ENCODE measurements around the gene C10orf95.

C10orf95 gene

DNA sequence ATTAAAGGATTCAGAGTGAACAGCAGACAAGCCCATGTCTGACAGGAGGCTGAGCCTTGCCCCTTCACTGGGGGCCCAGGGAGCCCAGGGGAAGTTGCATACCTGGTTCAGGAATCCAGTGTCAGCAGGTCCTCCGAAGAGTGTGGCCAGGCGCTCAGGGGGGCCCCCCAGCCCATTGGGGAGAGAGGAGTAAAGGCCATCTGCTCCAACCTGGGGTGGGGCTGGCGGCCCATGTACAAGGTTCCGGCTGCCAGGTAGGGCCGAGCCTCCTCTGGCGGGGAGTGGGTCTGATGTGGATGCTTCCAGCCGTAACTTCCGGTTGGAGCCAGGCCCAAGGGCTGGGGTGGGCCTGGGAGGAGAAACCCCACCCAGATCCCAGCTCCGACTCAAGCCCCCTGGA, 35.1 kb downstream of the C10orf95 start:
- DNase-seq (ENCODE audit: low spot score): no peak

DNA sequence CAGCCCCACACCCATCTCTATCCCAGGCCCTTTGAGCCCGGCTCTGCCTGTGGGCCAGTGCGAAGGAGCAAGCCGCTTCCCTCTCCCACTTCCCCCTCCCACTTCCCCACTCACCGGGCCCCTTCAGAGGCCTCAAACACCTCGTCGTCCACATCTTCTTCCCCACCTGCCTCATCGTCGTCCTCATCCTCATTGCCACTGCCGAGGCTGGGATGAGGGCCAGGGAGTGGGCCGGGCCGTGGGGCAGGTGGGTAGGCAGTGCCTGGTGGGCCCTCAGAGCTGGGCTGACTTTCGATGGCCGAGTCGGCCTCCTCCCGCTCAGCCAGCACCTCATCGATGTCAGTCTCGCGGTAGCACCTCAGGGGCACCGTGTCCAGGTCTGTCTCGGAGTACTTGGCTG, 36.6 kb downstream of the C10orf95 start:
- no peak for DNase-seq (ENCODE audit: low spot score)

DNA sequence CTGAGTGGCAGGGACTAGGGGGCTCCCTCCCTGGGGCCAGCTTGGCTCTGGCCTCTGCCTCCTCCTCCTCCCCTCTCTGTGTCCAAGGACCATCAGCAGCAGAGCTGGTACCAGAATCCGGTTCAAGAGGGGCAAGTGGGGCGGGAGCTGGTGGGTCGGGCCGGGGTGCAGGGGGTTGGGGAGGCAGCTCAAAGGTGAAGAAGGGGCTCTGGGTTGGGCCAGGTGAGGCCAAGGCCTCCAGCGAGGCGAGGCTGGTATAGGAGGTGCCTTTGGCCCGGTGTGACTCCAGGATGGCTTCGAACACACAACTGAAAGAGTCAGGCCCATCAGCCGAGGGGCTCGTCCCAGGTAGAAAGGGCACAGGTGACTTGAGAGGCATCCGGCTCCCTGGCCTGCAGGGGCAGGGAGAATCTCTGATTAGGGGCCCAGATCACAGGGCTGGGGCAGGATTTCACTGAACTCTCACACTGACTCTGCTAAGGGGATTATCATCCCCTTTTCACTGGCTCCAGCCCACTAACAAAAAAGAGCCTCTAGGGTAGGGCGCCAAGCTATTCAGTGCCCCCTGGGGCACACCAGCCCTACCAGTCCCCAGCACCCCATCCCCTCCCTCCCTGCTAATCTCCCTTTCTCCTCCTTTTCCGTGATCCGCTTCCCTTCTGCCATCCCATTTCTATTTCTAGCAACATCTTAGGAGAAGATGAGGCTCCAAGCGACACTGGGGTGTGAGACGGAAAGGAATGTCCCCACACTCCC, 37.4 kb downstream of the C10orf95 start:
- DNase-seq (ENCODE audit: low spot score): no peak

DNA sequence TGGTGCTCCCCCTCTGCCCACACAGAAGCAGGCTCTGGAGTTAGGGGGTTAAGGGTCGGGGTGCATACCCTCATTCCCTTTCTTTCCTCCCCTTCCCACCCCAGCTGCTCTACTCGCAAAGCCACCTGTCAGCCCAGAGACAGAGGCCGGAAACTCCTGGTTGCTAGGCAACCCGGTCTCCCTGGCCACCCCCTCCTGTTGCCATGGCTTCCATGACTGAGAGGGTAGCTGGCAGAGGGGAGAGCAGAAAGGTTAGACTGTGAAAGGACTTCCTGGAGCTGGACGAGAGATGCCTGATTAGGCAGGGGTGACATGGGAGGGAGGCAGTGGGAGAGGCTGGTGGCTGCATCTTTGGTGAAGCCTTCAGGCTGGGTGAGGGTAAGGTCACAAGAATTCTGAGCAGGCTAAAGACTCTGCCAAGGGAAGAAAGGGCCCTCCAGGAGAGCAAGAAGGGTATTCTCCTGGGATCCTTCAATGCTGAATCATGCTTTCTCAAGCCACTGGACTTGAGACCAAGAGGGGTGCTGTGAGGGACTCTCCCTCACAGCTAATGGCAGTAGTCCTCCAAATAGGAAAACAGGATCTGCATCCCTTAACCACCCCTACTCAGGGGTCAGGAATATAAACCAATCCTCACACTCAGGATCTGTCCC, 38.2 kb downstream of the C10orf95 start:
- no peak for DNase-seq (ENCODE audit: low spot score)

DNA sequence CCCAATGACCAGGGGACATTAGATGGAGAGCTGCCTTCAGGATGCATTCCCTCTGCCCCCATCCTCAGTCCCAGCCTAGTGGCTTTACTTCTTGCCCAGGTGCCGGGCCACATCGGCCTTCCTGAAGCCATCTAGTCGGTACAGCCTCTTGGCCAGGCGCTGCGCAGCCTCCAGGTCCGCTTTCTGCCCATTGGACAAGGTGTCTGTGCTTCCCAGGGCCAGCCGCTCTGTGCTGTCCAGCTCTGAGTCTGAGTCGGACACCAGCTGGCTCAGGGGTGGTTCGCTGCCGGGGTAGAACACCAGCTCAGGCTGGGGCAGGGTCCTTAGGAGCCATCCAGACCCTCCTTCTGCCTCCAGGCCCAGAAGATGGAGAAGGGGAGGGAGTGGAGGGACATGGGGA, 39.0 kb downstream of the C10orf95 start:
- no peak for DNase-seq (ENCODE audit: low spot score)

DNA sequence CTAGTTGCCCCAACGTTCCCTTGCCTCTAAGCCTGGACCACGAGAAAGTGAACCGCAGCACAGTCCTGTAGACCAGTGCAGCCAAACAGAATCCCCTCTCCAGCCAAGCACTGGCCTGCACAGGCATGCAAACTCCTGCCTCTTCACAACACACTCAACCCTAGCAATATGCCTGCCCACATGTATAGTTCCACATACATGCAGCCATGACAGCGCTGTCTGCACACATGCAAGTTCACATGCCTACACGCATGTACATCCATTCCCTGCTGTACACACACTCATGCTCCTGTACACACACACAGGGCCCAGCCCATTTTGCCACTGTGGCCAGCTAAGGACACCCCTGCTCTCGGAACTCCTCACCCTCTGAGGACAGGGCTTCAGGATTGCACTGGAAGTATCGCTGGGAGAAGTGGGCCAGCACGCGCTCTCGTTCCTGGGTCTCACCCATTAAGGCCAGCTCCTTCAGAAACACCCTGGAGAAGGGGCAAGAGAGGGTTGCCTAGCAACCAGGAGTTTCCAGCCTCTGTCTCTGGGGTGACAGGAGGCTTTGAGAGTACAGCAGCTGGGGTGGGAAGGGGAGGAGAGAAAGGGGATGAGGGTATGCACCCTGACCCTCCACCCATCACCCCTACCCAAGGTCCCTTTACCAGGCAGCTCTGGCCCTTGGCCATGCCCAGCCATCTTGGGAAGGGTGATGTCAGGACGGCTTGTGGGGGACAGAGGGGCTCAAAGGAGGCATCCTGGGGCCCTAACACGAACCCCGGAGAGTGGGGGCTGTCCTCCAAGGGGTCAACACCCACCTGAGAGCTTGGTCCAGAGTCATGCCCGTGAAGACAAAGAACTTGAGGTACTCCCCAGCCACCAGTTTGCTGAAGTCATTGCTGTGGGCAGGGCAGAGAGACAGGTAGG, 39.7 kb downstream of the C10orf95 start:
- DNase-seq (ENCODE audit: low spot score): no peak

DNA sequence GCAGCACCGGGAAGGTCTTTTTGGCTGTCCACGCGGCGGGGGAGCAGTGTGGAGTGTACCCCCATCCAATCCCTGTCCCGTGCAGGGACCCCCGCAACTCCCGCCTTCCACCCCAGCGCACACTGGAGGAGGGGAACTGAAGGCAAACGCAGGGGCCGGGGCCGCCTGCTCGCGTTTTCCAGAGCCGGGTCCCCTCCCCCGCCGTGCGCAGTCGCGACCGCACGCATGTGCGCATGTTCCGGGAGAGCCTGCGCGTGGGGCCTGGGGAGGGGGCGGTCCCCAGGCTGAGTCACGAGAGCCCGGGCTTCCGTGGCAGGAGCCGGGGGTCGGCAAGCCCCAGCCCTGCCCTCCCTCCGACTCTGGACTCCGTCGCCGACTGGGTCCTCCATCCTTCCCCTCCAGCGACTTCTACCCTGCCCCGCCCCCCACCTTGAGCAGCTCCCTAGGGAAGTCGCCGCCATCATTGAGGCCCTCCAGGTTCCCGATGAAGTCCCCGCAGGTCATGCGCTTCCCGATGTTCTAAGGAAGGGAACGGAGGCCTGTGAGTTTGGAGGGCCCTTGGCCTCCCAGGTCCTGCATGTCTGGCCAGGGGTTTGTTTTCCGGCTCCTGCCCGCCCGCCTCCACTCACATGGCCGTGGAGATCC, 40.8 kb downstream of the C10orf95 start:
- DNase-seq (ENCODE audit: low spot score): no peak

DNA sequence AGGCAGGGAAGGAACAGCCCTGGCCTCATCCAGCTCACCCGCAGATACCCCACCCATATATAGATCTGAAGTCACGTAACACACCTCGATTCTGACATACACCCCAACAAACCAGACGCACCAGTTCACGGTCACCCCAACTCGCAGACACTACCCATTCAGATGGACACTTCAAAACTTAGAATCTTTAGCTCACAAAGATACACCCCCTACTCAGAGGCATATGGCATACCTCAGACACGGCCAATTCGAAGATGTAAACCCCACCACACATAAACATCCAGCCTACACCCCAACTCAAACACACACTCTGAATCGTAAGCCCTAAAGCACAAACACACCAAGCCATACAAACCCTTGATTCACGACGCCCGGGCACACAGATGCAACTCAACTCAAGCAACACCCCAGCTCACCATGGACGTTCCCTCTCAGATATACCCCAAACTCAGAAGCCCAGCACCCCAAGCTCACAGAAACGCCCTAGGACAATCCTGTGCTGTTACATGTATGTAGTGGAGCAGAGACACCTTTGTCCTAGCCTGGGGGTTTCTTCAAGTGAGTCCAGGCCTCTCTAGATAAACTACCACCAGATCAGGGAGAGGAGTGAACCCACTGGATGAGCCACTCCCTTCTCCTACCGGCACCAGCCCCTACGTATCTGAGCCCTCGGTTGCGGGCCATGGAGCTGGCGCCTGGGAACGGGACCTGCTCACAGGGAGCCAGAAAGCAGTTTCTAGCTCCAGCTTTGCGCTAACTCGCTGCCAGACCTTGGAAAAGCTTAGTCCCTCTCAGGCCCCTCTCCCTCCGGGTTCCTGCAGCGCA, 41.5 kb downstream of the C10orf95 start:
- no peak for DNase-seq (ENCODE audit: low spot score)

DNA sequence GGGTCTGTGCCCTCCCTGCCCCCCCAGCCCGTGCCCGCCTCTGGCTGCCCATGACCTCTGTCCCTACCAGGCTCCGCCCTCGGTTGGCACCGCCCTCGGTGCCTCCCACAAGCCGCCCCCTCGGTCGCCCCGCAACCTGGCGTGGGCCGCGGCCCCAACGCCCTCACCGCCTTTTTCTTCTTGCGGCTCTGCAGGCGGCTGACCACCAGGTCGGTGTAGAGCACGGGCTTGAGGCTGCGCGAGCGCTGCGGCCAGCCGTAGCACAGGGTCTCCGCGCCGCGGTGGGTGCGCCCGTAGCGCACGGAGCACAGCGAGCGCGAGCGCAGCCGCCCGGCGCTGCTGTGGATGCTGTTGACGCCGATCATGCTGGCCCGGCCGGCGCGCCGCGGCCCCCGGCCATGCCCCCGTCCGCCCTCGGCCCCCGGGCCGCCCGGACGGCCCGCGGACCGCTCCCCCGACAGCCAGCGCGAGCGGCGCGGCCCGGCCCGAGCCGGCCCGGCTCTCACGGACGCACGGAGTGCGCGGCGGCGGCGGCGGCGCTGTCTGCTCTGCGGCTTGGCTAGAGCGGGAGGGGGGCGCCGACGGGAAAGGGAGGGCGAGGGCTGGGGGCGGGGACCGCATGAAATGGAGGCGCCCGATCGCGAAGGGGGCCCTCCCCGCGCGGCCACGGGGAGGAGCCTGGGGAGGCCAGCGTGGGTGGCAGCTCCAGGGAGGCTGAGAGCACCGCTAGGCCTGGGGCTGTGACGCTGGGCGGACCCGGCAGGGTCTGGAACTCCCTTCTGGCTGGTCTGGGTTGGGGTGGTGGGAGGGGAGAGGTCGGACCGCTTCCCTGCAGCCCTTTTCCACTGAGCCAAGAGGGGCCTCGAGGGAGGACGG, 42.4 kb downstream of the C10orf95 start:
- peak; percentile 19 for DNase-seq (ENCODE audit: low spot score)

DNA sequence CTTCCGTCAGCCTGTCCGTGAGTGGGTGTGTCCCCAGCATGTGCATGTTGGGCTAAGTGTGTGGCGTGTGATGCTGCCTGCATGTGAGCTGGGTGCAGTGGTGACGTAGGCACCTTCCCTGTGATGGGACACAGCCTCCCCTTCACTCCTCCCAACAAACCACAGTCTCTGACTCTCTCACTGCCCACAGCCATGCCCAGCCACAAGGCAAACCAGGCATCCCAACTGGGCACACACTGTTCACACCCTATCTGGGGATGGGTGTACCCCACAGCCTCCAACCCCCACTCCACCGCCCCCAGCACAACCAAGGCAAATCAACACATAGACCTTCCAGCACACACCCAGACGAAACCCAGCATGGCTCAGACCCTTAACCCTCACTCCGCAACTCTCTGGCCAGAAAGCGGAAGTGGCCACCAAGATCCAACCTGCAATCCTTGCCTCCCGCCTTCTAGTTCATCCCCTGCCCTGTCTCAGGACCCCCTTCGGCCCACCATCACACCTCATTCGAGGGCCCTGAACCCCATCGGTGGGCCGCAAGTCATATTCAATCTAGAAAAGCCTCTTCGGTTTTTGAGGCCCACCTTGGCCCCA, 43.1 kb downstream of the C10orf95 start:
- DNase-seq (ENCODE audit: low spot score): no peak

DNA sequence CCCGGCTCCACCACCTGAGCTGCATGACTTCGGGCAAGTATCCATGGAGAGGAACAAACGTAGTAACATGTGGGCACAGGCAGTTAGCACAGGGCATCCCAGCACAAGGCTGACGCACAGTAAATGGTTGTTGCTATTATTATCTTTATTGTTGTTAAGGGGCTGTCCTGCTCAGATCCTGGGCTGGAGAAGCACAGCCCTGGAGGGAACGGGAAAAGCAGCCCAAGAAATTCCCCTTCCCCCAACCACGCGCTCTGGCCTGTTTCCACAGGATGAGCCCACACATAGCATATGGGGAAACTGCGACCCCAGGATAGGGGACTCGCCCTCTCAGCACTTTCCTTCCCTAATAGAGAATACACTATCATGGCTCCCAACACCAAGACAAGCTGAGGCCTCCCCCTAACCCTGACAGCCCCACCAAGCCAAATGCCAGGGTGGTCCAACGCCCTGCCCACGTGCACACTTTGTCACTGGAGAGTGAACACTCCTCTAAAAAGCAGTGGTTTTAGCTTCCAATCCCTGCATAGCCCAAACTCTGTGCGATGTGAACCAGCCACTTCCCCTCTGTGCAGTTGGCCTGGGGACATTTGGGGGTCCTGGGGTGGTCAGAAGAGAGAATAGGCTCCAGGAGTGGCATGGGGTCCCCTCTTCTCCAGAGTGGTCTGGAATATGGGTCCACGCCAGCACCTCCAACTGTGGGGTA, 43.8 kb downstream of the C10orf95 start:
- DNase-seq (ENCODE audit: low spot score): no peak

DNA sequence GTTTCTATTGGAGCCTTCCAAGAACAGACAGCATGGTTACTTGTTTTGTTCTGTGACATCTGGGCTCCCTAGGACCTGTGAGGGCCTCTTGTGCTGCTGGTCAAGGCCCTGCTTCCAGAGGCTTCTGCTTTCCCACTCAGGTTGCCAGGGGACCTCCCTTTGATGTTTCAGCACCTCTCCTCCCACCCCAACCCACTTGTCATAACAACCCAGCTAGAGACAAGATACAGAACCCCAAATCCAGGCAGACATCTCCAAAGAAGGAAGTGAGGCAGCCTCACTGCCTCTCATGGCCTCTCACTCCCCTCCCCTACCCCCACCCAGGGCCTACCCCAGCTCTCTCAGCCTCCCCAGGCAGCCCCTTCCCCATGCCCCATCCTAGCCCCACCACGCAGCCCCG, 44.5 kb downstream of the C10orf95 start:
- DNase-seq (ENCODE audit: low spot score): no peak

DNA sequence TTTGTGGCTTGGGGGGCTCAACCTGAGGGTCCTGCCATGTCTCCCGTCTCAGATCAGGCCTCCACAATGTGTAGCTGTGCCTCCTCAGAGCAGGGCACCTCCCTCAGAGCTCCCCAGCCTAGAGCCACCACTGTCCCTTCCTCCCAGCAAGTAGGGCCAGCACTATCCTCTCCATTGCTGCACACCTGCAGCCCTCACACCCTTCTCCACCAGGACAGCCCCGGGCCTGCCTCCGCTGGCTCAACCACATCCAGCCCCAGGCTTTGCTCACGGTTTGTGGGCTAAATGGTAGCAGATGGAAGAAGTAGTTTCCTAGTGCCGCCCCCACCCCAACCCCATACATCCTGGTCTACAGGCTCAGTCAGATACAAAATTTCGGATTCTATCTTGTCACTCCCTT, 45.7 kb downstream of the C10orf95 start:
- no peak for DNase-seq (ENCODE audit: low spot score)

DNA sequence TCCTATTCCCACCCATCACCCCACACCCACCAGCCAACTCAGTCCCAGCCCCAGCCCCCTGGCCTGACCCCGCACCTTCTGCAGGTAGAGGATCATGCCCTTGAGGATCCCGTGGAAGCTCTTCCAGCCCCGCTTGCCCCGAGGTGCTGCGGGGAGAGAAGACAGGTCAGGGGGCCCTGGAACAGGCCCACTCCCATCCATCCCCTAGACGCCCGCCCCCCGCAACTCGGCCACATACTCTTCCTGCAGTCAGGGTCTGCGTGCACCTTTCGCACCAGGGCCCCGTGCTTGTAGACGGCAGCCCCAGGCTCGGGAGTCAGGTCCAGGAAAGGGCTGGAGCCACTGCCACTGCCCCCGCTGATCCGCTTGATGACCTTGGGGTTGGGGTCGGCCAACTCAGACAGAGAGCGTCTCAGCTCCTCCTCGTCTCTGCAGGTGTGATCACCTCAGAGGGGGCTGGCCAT, 46.2 kb downstream of the C10orf95 start:
- DNase-seq (ENCODE audit: low spot score): no peak

DNA sequence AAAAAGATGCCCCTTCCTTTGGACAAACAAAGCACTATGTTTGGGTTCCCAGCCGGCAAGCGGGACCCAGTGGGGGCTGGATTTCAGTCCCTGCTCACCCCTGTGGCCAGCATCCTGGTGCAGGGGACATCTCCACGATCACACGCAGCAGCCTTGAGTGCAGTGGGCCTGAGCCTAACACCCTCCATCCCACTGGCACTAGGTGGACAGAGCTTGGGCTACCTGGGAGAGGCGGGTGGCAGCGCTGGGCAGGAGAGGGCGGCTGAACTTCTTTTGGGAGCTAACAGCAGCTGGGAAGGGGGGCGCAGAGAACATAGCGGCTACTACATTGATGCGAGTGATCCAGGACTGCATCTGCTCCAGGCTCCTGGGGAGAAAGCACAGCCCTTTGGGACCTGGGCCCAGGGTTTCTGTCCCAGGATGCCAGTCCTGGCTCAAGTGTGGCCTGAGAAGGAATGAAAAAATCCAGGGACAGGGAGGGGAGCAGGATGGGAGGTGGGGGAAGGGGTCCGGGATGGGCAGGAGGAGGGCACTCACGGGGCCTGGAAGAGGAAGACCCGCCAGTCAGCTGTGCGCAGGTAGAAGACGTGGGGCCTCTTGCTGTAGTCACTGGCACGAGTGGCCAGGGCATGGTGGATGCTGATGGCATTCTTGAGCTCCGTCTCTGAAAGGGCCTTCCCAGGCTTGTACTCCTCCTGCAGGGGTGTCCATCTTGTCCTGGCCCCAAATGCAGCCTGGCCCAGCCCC, 46.8 kb downstream of the C10orf95 start:
- DNase-seq (ENCODE audit: low spot score): no peak

DNA sequence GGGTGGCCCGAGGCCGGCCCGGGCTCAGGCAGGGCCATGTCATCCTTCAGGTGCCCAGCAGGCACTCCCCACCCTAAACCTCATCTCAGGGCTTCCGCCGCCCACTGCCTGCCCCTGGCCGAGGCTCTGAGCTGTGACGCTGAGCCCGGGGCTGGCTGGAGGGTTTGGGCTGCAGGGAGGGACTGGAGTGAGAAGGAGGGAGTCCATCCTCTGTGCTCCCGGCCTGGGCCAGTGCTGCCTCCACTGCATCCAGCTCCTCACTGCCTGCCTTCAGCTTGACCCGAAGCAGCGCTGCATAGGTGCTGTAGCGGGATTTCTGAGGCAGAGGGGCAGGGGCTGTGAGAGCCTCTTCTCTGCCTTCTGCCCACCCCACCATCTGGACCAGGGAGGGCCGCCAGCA, 48.2 kb downstream of the C10orf95 start:
- DNase-seq (ENCODE audit: low spot score): no peak

DNA sequence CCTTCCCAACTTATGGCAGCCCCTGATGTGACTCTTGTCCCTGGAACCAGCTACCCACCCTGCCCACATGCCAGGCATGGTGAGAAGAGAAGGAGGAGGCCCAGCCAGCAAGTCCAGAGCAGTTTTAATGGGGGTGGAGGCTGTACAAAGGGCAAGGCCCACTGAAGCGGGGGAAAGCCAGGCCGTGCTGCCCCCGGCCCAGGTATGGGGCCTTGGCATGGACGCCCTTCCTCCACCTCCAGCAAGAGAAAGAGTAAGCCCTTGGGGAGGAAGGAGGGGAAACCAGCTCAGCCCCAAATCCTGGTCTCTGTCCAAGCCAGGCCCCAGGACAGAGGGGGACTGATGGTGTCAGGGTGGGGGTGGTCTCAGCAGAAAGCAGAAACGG, 48.8 kb downstream of the C10orf95 start:
- DNase-seq (ENCODE audit: low spot score): no peak

DNA sequence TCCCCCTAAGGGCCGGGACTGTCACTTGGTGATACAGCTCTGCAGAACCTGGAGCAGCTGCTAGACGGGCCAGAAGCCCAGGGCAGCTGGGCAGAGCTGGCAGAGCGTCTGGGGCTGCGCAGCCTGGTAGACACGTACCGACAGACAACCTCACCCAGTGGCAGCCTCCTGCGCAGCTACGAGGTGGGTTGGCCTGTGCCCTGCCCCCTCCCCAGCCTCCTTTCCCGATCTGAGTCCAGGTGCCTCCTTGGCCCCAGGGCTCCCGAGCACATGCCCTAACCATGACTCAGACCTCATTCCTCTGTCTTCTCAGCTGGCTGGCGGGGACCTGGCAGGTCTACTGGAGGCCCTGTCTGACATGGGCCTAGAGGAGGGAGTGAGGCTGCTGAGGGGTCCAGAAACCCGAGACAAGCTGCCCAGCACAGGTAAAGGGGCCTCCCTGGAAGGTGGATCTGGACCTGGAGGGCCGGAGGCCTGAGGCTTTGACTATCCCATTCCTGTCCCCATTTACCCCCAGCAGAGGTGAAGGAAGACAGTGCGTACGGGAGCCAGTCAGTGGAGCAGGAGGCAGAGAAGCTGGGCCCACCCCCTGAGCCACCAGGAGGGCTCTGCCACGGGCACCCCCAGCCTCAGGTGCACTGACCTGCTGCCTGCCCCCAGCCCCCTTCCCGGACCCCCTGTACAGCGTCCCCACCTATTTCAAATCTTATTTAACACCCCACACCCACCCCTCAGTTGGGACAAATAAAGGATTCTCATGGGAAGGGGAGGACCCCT, 49.4 kb downstream of the C10orf95 start:
- peak; percentile 43 for DNase-seq (ENCODE audit: low spot score)

Measured in AG08395 (cell line).